Endodermal cell (in vitro differentiated cells): ENCODE data around the gene SLC9A6. TPM values are rescaled to one million over a fixed set of nuclear protein-coding genes. Genes with fewer than 3 reads are reported as not detected.

Experiments
- DNase-seq: peaks from one replicate; pipeline ENCODE4 v3.0.0-alpha.2; 2017
- H3K27ac ChIP-seq: 2 replicates; pipeline ENCODE4 v1.5.1; 2013; ENCODE audit warnings: mild to moderate bottlenecking, low read depth, low read length, moderate library complexity
- H3K27me3 ChIP-seq: 2 replicates; pipeline ENCODE4 v1.6.1; 2013; ENCODE audit warnings: mild to moderate bottlenecking, low read length, moderate library complexity; ENCODE audit not compliant: insufficient read depth, control insufficient read depth, poor library complexity, severe bottlenecking
- H3K36me3 ChIP-seq: 2 replicates; pipeline ENCODE4 v1.7.0; 2013; ENCODE audit warnings: mild to moderate bottlenecking, low read length, moderate library complexity; ENCODE audit not compliant: control insufficient read depth, insufficient read depth
- H3K4me1 ChIP-seq: one replicate; pipeline ENCODE4 v1.7.0; 2013; ENCODE audit warnings: low read length; ENCODE audit not compliant: control insufficient read depth, insufficient read depth
- H3K4me3 ChIP-seq: 2 replicates; pipeline ENCODE4 v1.5.1; 2013; ENCODE audit warnings: mild to moderate bottlenecking, low read length, moderate library complexity
- H3K9ac ChIP-seq: 2 replicates; pipeline ENCODE4 v1.6.1; 2013; ENCODE audit warnings: mild to moderate bottlenecking, low read length, moderate library complexity; ENCODE audit not compliant: poor library complexity, severe bottlenecking; ENCODE audit errors: extremely low read depth
- H3K9me3 ChIP-seq: 2 replicates; pipeline ENCODE4 v1.6.1; 2013; ENCODE audit warnings: mild to moderate bottlenecking, low read length, moderate library complexity; ENCODE audit not compliant: control insufficient read depth
- H3K27ac Mint-ChIP-seq: 2 replicates; pipeline ENCODE4 v1.8.0; 2020; ENCODE audit warnings: mixed read lengths
- H3K27me3 Mint-ChIP-seq: 2 replicates; pipeline ENCODE4 v1.8.0; 2021; ENCODE audit warnings: mild to moderate bottlenecking, mixed read lengths; ENCODE audit not compliant: insufficient read depth
- H3K36me3 Mint-ChIP-seq: 2 replicates; pipeline ENCODE4 v1.8.0; 2020; ENCODE audit warnings: low read depth, mixed read lengths
- H3K4me1 Mint-ChIP-seq: 2 replicates; pipeline ENCODE4 v1.8.0; 2020; ENCODE audit warnings: mixed read lengths
- H3K4me3 Mint-ChIP-seq: 2 replicates; pipeline ENCODE4 v1.8.0; 2020; ENCODE audit warnings: mild to moderate bottlenecking, moderate library complexity, mixed read lengths
- H3K9me3 Mint-ChIP-seq: 2 replicates; pipeline ENCODE4 v1.8.0; 2020; ENCODE audit warnings: mild to moderate bottlenecking, mixed read lengths
- WGBS, 2 experiments: methylation state at CpG; one replicate each; pipeline versions ENCODE4 v1.1.5 to v1.1.7; 2013; ENCODE audit warnings: missing lambda C conversion rate in 2 of 2, mixed read lengths in 1 of 2; ENCODE audit not compliant: insufficient coverage in 1 of 2, insufficient read length in 1 of 2; 5-methylcytosine and 5-hydroxymethylcytosine counted together
- total RNA-seq, 2 donors: library from RNA; stranded (reverse); fragmentation: NEBNext Ultra II Directional in 1 of 2; extraction: Animal tissue kit (Norgen Biotek cat#: 25700) in 1 of 2; gene quantifications; 2 replicates in 1 of 2; 3 replicates in 1 of 2; pipeline ENCODE4 v1.2.1, GENCODE V29; 2021
- TF ChIP-seq, protein P1 (sequence below): fragments of 200-600 bp; sonication (generic); conservative IDR thresholded peaks from 2 replicates; pipeline ENCODE4 v1.5.0; 2021; ENCODE audit warnings: antibody characterized with exemption, mild to moderate bottlenecking

The SLC9A6 gene
- total RNA-seq, 2 donors from 2014 or later: 10.2 to 13.6 TPM

DNA sequence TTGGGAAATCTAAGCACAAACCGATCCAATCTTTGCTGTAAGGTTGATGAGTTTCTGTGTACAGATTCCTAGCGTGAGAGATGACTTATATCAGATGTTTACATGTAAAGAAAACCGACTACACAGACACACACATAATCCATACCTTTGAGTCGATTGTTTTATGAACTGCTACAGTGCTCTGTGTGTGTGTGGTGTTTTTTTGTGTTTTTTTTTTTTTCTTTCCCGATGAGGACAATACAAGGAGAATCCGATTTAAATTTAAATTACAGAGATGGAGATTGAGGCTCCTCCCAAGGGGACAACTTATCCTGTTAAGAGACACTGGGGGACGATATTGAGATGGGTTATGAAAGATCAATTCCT, 461 bp upstream of the SLC9A6 start:
- peak overlapping the region; percentile 82 for H3K4me3 Mint-ChIP-seq
- no peak overlapping the region for H3K27ac Mint-ChIP-seq
- Histone ChIP-seq H3K27ac (no peak overlapping the region), H3K36me3 (no peaks in the 10 kb centered on the region), H3K27me3 (no peaks in the 10 kb centered on the region), H3K4me3 (peak overlapping the region; percentile 85), H3K9ac (no peak overlapping the region), H3K4me1 (no peaks in the 10 kb centered on the region), H3K9me3 (no peaks in the 10 kb centered on the region)
- TF ChIP-seq, protein P1, sequence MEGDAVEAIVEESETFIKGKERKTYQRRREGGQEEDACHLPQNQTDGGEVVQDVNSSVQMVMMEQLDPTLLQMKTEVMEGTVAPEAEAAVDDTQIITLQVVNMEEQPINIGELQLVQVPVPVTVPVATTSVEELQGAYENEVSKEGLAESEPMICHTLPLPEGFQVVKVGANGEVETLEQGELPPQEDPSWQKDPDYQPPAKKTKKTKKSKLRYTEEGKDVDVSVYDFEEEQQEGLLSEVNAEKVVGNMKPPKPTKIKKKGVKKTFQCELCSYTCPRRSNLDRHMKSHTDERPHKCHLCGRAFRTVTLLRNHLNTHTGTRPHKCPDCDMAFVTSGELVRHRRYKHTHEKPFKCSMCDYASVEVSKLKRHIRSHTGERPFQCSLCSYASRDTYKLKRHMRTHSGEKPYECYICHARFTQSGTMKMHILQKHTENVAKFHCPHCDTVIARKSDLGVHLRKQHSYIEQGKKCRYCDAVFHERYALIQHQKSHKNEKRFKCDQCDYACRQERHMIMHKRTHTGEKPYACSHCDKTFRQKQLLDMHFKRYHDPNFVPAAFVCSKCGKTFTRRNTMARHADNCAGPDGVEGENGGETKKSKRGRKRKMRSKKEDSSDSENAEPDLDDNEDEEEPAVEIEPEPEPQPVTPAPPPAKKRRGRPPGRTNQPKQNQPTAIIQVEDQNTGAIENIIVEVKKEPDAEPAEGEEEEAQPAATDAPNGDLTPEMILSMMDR: no peak
- H3K4me1 Mint-ChIP-seq: no peaks in the 10 kb centered on the region
- no peaks in the 10 kb centered on the region for H3K27me3 Mint-ChIP-seq
- H3K36me3 Mint-ChIP-seq: peaks cover 4% of the 10 kb centered on the region
- WGBS, 2 experiments: 0% methylated on average over 1 of the region's 7 CpGs; no CpG with 5 or more reads in 1 of the 2 experiments
- peaks cover 53% of the 10 kb centered on the region for H3K9me3 Mint-ChIP-seq
- DNase-seq: no peak

DNA sequence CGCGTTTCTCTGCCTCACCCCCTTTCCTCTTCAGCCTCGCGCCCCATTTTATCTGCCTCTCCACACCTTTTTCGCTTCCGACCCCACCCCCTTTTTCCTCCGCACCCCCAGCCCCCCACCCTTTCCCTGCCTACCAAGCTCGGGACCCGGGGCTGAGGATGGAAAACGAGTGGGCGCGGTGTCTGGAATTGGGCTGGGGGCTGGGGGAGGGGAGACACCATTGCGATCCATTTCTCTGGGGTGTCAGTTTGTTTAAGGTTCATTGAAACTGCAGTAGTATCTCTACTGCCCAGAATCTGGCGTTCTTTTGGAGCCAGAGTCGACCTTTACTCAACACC, 707 bp downstream of the SLC9A6 start:
- Histone ChIP-seq H3K36me3 (no peaks in the 10 kb centered on the region), H3K9me3 (no peaks in the 10 kb centered on the region), H3K27me3 (no peaks in the 10 kb centered on the region), H3K27ac (no peak overlapping the region), H3K9ac (peak overlapping the region; percentile 41), H3K4me1 (no peaks in the 10 kb centered on the region), H3K4me3 (peak overlapping the region; percentile 85)
- H3K27me3 Mint-ChIP-seq: no peaks in the 10 kb centered on the region
- H3K36me3 Mint-ChIP-seq: peaks cover 5% of the 10 kb centered on the region
- no peaks in the 10 kb centered on the region for H3K4me1 Mint-ChIP-seq
- TF ChIP-seq, protein P1: no peak
- DNase-seq: no peak
- H3K9me3 Mint-ChIP-seq: peaks cover 51% of the 10 kb centered on the region
- H3K4me3 Mint-ChIP-seq: peak overlapping the region; percentile 82
- no peak overlapping the region for H3K27ac Mint-ChIP-seq
- 0% methylated on average over 1 to 14 of the region's 15 CpGs for WGBS, 2 experiments

DNA sequence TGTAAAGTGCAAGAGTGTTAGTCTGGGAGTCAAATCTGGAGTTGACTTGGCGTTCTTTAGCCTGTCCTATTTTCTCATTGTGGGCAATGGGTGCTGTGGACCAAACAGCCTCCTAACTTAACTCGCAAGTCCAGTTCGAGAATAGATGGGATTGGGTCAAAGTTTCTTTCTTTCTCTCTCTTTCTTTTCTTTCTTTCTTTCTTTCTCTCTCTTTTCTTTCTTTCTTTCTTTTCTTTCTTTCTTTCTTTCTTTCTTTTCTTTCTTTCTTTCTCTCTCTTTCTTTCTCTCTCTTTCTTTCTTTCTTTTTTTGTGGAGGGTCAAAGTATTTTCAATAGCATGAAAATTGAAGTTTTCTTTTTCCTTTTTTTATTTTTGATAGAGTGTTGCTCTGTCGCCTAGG, 3.0 kb downstream of the SLC9A6 start:
- Histone ChIP-seq H3K27ac (no peak overlapping the region), H3K9me3 (no peaks in the 10 kb centered on the region), H3K36me3 (no peaks in the 10 kb centered on the region), H3K9ac (no peak overlapping the region), H3K4me3 (no peak overlapping the region), H3K4me1 (no peaks in the 10 kb centered on the region), H3K27me3 (no peaks in the 10 kb centered on the region)
- Mint-ChIP-seq H3K4me1 (no peaks in the 10 kb centered on the region), H3K27me3 (no peaks in the 10 kb centered on the region), H3K9me3 (peaks cover 49% of the 10 kb centered on the region), H3K36me3 (peaks cover 8% of the 10 kb centered on the region), H3K27ac (no peak overlapping the region), H3K4me3 (no peak overlapping the region)
- 100% methylated on average over 1 of the region's 4 CpGs; no CpG with 5 or more reads in 1 of the 2 experiments for WGBS, 2 experiments
- TF ChIP-seq, protein P1: no peak
- DNase-seq: no peak
